WTC11 (cell line): Measurements from ENCODE around the gene IL24. TPM values are rescaled to one million over a fixed set of nuclear protein-coding genes. Genes with fewer than 3 reads are reported as not detected.

Source experiments
- ATAC-seq: fragments of 200-7000 bp; cut with Tn5 transposase; 2 replicates; pipeline ENCODE4 v1.10.0; 2021; ENCODE audit warnings: mild to moderate bottlenecking, moderate library complexity
- CTCF ChIA-PET: fragments of 300-600 bp; sonication (Branson Sonifier 250); formaldehyde crosslinking; loops from one replicate; lab custom pipeline; 2021; ENCODE audit warnings: antibody characterized with exemption; lab: Charles Lee
- POLR2A ChIA-PET: fragments of 350-600 bp; sonication (Branson Sonifier 250); formaldehyde crosslinking; loops from one replicate; lab custom pipeline; 2021; ENCODE audit warnings: antibody characterized with exemption; lab: Charles Lee
- DNase-seq: peaks from one replicate; pipeline ENCODE4 v3.0.0; 2021; ENCODE audit warnings: low spot score
- H3K27ac Mint-ChIP-seq: 2 replicates; pipeline ENCODE4 v1.8.0; 2021; ENCODE audit warnings: mixed read lengths
- H3K27me3 Mint-ChIP-seq: 2 replicates; pipeline ENCODE4 v1.8.0; 2021; ENCODE audit warnings: low read depth, mild to moderate bottlenecking, moderate library complexity, mixed read lengths
- H3K36me3 Mint-ChIP-seq: 2 replicates; pipeline ENCODE4 v1.8.0; 2021; ENCODE audit warnings: mixed read lengths
- H3K4me1 Mint-ChIP-seq: 2 replicates; pipeline ENCODE4 v1.8.0; 2022; ENCODE audit warnings: mixed read lengths
- H3K4me3 Mint-ChIP-seq: 2 replicates; pipeline ENCODE4 v1.8.0; 2021; ENCODE audit warnings: mild to moderate bottlenecking, moderate library complexity, mixed read lengths
- H3K9me3 Mint-ChIP-seq: 2 replicates; pipeline ENCODE4 v1.8.0; 2021; ENCODE audit warnings: mixed read lengths
- ELF4 ChIP-seq: sonication (generic); formaldehyde crosslinking; IDR thresholded peaks from 2 replicates; pipeline ENCODE4 v1.8.1; 2022; ENCODE audit warnings: low read depth, mild to moderate bottlenecking, moderate library complexity, missing genetic modification reagents
- EMX1 ChIP-seq: fragments of 250-450 bp; sonication (Bioruptor Pico); IDR thresholded peaks from 2 replicates; pipeline ENCODE4 v1.8.0; 2021; ENCODE audit warnings: mild to moderate bottlenecking
- FOXJ3 ChIP-seq: sonication (generic); formaldehyde crosslinking; IDR thresholded peaks from 2 replicates; pipeline ENCODE4 v1.9.0; 2021; ENCODE audit warnings: missing genetic modification reagents, mild to moderate bottlenecking, borderline replicate concordance
- GTF2I ChIP-seq: fragments of 250-450 bp; sonication (Bioruptor Pico); conservative IDR thresholded peaks from 2 replicates; pipeline ENCODE4 v1.4.0; 2021; ENCODE audit warnings: mild to moderate bottlenecking
- HMGA2 ChIP-seq: fragments of 250-450 bp; sonication (Bioruptor Pico); IDR thresholded peaks from 2 replicates; pipeline ENCODE4 v1.4.0; 2021; ENCODE audit warnings: mild to moderate bottlenecking, moderate library complexity
- NFYB ChIP-seq: sonication (generic); formaldehyde crosslinking; conservative IDR thresholded peaks from 2 replicates; pipeline ENCODE4 v1.8.0; 2022; ENCODE audit warnings: low read depth, missing genetic modification reagents
- PRRX2 ChIP-seq: fragments of 250-450 bp; sonication (Bioruptor Pico); IDR thresholded peaks from 2 replicates; pipeline ENCODE4 v1.8.0; 2021; ENCODE audit warnings: mild to moderate bottlenecking
- SMAD4 ChIP-seq: sonication (generic); formaldehyde crosslinking; IDR thresholded peaks from 2 replicates; pipeline ENCODE4 v1.8.0; 2022; ENCODE audit warnings: mild to moderate bottlenecking, missing genetic modification reagents
- SOX15 ChIP-seq: fragments of 250-450 bp; sonication (Bioruptor Pico); IDR thresholded peaks from 2 replicates; pipeline ENCODE4 v1.9.0; 2021; ENCODE audit warnings: mild to moderate bottlenecking
- TEAD1 ChIP-seq: sonication (generic); formaldehyde crosslinking; IDR thresholded peaks from 2 replicates; pipeline ENCODE4 v1.8.0; 2022; ENCODE audit warnings: mild to moderate bottlenecking, missing genetic modification reagents
- TP53 ChIP-seq: sonication (generic); formaldehyde crosslinking; IDR thresholded peaks from 2 replicates; pipeline ENCODE4 v1.8.1; 2023; ENCODE audit warnings: mild to moderate bottlenecking, missing genetic modification reagents
- ZNF121 ChIP-seq: sonication (generic); formaldehyde crosslinking; IDR thresholded peaks from 2 replicates; pipeline ENCODE4 v1.8.0; 2023; ENCODE audit warnings: missing genetic modification reagents
- ZNF423 ChIP-seq: fragments of 250-450 bp; sonication (Bioruptor Pico); IDR thresholded peaks from 2 replicates; pipeline ENCODE4 v2.1.2; 2022; ENCODE audit warnings: mild to moderate bottlenecking, moderate library complexity
- total RNA-seq: library from RNA; stranded (reverse); gene quantifications from 3 replicates; pipeline ENCODE4 v1.2.3, GENCODE V29; 2021
- TF ChIP-seq, protein P1 (sequence below): sonication (generic); formaldehyde crosslinking; IDR thresholded peaks from 2 replicates; pipeline ENCODE4 v1.8.1; 2022; ENCODE audit warnings: missing genetic modification reagents, borderline replicate concordance
- TF ChIP-seq, protein P2 (sequence below): sonication (generic); formaldehyde crosslinking; IDR thresholded peaks from 2 replicates; pipeline ENCODE4 v1.8.0; 2022; ENCODE audit warnings: mild to moderate bottlenecking, missing genetic modification reagents
- TF ChIP-seq, protein P3 (sequence below): sonication (generic); formaldehyde crosslinking; IDR thresholded peaks from 2 replicates; pipeline ENCODE4 v1.8.1; 2023; ENCODE audit warnings: mild to moderate bottlenecking, missing genetic modification reagents
- TF ChIP-seq, protein P4 (sequence below): fragments of 250-450 bp; sonication (Bioruptor Pico); IDR thresholded peaks from 2 replicates; pipeline ENCODE4 v1.9.0; 2021; ENCODE audit warnings: mild to moderate bottlenecking
- TF ChIP-seq, protein P5 (sequence below): sonication (generic); formaldehyde crosslinking; IDR thresholded peaks from 2 replicates; pipeline ENCODE4 v1.8.1; 2023; ENCODE audit warnings: mild to moderate bottlenecking, missing genetic modification reagents, moderate library complexity
- TF ChIP-seq, protein P6 (sequence below): sonication (generic); formaldehyde crosslinking; IDR thresholded peaks from 2 replicates; pipeline ENCODE4 v1.8.0; 2023; ENCODE audit warnings: missing genetic modification reagents
- TF ChIP-seq, protein P7 (sequence below): fragments of 250-450 bp; sonication (Bioruptor Pico); IDR thresholded peaks from 2 replicates; pipeline ENCODE4 v2.1.2; 2022; ENCODE audit warnings: mild to moderate bottlenecking, moderate library complexity

IL24 gene
- total RNA-seq, 1 experiment from 2014 or later: not detected

DNA sequence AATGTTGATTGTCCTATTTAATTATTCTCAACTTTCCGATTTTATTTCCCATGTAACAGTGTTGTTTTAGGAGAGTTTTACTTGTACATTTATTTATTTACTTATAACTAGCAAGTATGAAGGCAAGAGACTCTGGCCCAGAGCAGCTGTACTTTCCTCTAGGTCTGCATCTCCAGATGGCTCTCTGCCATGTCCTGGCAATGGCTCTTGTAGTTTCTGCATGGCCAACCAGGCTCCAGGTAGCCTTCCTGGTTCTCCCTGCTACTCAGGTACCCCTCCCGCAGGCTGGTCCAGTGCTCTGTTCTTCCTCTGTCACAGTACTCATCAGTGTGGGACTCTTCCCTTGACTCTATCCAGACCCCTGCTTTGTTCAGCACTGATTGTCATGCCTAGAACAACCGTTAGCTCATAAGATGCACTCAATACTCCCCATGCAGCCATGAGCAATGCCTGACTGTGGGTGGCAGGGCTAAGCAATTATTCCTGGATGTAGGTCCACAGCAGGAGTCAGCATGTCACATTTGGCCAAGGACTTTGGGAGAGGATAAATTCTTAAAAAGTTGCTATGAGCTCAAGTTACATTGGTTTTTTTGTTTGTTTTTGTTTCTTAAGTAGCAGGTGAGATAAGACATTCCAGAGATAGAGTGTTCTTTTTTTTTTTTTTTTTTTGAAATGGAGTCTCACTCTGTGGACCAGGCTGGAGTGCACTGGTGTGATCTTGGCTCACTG is 42.7 kb upstream of the IL24 start:
- Mint-ChIP-seq H3K4me3 (no peak overlapping the region), H3K36me3 (no peaks in the 10 kb centered on the region), H3K27me3 (peaks cover 17% of the 10 kb centered on the region), H3K27ac (no peak overlapping the region), H3K4me1 (peaks cover 2% of the 10 kb centered on the region; the same call in 1 of the 2 replicates), H3K9me3 (peaks cover 40% of the 10 kb centered on the region)
- ATAC-seq: no peak
- DNase-seq: no peak
- TF ChIP-seq, protein P1, sequence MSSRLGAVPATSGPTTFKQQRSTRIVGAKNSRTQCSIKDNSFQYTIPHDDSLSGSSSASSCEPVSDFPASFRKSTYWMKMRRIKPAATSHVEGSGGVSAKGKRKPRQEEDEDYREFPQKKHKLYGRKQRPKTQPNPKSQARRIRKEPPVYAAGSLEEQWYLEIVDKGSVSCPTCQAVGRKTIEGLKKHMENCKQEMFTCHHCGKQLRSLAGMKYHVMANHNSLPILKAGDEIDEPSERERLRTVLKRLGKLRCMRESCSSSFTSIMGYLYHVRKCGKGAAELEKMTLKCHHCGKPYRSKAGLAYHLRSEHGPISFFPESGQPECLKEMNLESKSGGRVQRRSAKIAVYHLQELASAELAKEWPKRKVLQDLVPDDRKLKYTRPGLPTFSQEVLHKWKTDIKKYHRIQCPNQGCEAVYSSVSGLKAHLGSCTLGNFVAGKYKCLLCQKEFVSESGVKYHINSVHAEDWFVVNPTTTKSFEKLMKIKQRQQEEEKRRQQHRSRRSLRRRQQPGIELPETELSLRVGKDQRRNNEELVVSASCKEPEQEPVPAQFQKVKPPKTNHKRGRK: no peak
- TF ChIP-seq, protein P2, sequence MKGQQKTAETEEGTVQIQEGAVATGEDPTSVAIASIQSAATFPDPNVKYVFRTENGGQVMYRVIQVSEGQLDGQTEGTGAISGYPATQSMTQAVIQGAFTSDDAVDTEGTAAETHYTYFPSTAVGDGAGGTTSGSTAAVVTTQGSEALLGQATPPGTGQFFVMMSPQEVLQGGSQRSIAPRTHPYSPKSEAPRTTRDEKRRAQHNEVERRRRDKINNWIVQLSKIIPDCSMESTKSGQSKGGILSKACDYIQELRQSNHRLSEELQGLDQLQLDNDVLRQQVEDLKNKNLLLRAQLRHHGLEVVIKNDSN: no peak
- TF ChIP-seq, protein P3, sequence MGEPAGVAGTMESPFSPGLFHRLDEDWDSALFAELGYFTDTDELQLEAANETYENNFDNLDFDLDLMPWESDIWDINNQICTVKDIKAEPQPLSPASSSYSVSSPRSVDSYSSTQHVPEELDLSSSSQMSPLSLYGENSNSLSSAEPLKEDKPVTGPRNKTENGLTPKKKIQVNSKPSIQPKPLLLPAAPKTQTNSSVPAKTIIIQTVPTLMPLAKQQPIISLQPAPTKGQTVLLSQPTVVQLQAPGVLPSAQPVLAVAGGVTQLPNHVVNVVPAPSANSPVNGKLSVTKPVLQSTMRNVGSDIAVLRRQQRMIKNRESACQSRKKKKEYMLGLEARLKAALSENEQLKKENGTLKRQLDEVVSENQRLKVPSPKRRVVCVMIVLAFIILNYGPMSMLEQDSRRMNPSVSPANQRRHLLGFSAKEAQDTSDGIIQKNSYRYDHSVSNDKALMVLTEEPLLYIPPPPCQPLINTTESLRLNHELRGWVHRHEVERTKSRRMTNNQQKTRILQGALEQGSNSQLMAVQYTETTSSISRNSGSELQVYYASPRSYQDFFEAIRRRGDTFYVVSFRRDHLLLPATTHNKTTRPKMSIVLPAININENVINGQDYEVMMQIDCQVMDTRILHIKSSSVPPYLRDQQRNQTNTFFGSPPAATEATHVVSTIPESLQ (CRISPR knock-in tag): no peak
- TF ChIP-seq, protein P4, sequence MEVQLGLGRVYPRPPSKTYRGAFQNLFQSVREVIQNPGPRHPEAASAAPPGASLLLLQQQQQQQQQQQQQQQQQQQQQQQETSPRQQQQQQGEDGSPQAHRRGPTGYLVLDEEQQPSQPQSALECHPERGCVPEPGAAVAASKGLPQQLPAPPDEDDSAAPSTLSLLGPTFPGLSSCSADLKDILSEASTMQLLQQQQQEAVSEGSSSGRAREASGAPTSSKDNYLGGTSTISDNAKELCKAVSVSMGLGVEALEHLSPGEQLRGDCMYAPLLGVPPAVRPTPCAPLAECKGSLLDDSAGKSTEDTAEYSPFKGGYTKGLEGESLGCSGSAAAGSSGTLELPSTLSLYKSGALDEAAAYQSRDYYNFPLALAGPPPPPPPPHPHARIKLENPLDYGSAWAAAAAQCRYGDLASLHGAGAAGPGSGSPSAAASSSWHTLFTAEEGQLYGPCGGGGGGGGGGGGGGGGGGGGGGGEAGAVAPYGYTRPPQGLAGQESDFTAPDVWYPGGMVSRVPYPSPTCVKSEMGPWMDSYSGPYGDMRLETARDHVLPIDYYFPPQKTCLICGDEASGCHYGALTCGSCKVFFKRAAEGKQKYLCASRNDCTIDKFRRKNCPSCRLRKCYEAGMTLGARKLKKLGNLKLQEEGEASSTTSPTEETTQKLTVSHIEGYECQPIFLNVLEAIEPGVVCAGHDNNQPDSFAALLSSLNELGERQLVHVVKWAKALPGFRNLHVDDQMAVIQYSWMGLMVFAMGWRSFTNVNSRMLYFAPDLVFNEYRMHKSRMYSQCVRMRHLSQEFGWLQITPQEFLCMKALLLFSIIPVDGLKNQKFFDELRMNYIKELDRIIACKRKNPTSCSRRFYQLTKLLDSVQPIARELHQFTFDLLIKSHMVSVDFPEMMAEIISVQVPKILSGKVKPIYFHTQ (CRISPR knock-in tag): no peak
- TF ChIP-seq ELF4 (CRISPR knock-in tag): no peak
- no peak for TF ChIP-seq TEAD1 (CRISPR knock-in tag)
- POLR2A ChIA-PET: interaction anchor here (0.7 to 1.5 kb wide), 2 partner anchors 19 to 42 kb away, joined by 4 to 9 read pairs; no protein-coding TSS in a partner anchor
- CTCF ChIA-PET: interaction anchor here (0.6 to 3.3 kb wide), 2 partner anchors 58 to 178 kb away, joined by 3 to 13 read pairs; partner anchors contain the start of gene C1orf116

DNA sequence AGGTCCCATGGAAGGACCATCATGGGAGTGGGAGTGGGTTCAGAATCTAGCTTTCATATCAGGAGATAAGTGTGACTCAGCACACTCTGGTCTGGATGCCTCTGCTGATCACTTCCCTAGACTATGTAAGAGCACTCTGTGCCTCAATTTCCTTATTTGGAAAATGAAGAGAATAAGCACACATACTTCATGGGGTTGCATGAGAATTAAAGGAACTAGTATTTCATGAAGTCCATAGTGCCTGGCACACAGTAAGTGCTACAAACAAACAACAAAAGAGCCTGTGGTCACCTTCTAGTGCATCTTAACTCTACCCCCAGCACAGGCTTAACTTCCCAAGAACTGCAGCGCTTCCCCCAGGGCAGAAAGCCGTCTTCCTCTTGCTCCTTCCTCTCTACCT is 41.4 kb upstream of the IL24 start:
- no peak for ATAC-seq
- H3K27ac Mint-ChIP-seq: no peak overlapping the region
- peaks cover 35% of the 10 kb centered on the region for H3K9me3 Mint-ChIP-seq
- H3K36me3 Mint-ChIP-seq: no peaks in the 10 kb centered on the region
- H3K27me3 Mint-ChIP-seq: peaks cover 13% of the 10 kb centered on the region
- no peak for DNase-seq
- CTCF ChIA-PET: interaction anchor here (1.0 to 3.3 kb wide), 2 partner anchors 56 to 127 kb away, joined by 3 to 13 read pairs; no protein-coding TSS in a partner anchor
- POLR2A ChIA-PET: interaction anchor here (1.5 kb wide), 1 partner anchor 21 kb away, joined by 9 read pairs; no protein-coding TSS in a partner anchor
- H3K4me1 Mint-ChIP-seq: peaks cover 2% of the 10 kb centered on the region; the same call in 1 of the 2 replicates
- no peak overlapping the region for H3K4me3 Mint-ChIP-seq
- TF ChIP-seq, protein P5, sequence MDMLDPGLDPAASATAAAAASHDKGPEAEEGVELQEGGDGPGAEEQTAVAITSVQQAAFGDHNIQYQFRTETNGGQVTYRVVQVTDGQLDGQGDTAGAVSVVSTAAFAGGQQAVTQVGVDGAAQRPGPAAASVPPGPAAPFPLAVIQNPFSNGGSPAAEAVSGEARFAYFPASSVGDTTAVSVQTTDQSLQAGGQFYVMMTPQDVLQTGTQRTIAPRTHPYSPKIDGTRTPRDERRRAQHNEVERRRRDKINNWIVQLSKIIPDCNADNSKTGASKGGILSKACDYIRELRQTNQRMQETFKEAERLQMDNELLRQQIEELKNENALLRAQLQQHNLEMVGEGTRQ (CRISPR knock-in tag): no peak
- TF ChIP-seq EMX1 (CRISPR knock-in tag) (no peak), ZNF121 (no peak), ZNF423 (CRISPR knock-in tag) (no peak), SOX15 (CRISPR knock-in tag) (no peak), HMGA2 (CRISPR knock-in tag) (no peak), PRRX2 (CRISPR knock-in tag) (no peak), FOXJ3 (CRISPR knock-in tag) (no peak), GTF2I (CRISPR knock-in tag) (no peak), TP53 (CRISPR knock-in tag) (no peak), SMAD4 (CRISPR knock-in tag) (no peak), NFYB (no peak)
- TF ChIP-seq, protein P6, sequence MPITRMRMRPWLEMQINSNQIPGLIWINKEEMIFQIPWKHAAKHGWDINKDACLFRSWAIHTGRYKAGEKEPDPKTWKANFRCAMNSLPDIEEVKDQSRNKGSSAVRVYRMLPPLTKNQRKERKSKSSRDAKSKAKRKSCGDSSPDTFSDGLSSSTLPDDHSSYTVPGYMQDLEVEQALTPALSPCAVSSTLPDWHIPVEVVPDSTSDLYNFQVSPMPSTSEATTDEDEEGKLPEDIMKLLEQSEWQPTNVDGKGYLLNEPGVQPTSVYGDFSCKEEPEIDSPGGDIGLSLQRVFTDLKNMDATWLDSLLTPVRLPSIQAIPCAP (CRISPR knock-in tag): no peak
- TF ChIP-seq, protein P3 (CRISPR knock-in tag): no peak
- TF ChIP-seq, protein P7, sequence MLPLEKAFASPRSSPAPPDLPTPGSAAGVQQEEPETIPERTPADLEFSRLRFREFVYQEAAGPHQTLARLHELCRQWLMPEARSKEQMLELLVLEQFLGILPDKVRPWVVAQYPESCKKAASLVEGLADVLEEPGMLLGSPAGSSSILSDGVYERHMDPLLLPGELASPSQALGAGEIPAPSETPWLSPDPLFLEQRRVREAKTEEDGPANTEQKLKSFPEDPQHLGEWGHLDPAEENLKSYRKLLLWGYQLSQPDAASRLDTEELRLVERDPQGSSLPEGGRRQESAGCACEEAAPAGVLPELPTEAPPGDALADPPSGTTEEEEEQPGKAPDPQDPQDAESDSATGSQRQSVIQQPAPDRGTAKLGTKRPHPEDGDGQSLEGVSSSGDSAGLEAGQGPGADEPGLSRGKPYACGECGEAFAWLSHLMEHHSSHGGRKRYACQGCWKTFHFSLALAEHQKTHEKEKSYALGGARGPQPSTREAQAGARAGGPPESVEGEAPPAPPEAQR (CRISPR knock-in tag): no peak
